GM21447 (cell line): ENCODE data around the gene CRYGA.
"Not testable (repeated sequence)": the region's sequence is repeated elsewhere in the genome, so short reads cannot be mapped to it uniquely, and the experiment has no call there.

Experiments used
- ATAC-seq: cut with Tn5 transposase; IDR thresholded peaks from one replicate; pipeline ENCODE4 v1.9.1; 2021; ENCODE audit not compliant: unreplicated experiment

CRYGA gene

DNA sequence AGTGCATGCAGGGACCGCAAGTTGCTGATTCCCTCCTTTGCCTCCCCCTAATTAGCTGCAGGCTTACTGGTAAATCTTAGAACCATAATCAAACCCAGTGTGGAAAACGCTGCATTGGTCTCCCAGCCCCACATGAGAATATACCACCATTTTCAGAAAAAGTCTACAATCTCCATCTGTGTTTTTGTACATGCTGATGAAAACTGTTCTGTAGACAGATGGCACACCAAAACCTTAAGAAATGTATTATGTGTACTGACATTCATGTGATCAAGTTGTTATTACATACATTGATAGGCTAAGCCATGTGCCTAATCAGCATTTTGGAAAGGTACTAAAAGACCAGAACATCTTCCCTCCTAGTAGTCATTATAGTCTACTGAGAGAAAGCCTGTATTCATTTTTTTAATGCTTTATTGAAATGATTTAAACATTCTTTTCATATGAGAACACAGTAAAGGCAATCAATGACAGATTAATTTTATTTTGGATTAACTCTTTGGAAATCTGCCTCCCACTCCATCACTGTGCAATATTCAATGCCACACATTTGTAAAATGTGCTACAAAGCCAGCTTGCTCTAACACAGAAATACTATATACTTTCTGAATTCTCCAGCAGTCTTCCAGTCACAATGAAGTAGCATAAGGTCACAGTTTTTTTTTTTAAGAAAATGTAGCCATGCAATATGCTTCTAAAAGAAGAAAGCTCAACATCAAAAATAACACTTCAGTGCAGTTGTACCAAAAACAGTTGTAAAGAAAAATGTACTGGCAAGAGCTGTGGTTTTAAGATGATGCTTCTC lies 1.8 kb upstream of the CRYGA start:
- no peak for ATAC-seq

DNA sequence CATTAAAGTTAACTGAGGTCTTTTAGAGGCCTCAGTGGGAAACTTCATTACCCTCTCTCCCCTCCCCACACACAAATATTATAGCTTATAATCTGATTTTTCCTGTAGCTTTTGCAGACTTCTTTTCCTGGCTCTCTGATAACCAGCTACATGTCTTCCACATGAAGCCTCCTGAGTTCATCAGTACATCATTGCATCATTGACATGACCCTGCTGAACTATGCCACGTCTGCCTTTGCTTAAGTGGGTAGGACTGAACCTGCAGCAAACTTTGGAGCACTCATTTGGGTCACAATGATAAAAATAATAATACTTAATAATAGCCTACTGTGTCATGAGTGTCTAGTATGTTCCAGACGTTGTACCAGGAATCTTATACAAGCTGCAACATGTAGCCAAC lies 7.0 kb downstream of the CRYGA start:
- ATAC-seq, result no peak

DNA sequence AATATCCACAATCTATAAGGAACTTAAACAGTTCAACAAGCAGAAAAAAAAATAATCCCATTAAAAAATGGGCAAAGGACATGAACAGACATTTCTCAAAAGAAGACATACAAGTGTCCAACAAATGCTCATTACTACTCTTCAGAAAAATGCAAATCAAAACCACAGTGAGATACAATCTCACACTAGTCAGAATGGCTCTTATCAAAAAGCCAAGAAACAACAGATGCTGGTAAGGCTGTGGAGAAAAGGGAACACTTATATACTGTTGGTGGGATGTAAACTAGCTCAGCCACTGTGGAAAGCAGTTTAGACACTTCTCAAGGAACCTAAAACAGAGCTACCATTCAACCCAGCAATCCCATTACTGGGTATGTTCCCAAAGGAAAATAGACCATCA lies 10.2 kb downstream of the CRYGA start:
- ATAC-seq, result no peak

DNA sequence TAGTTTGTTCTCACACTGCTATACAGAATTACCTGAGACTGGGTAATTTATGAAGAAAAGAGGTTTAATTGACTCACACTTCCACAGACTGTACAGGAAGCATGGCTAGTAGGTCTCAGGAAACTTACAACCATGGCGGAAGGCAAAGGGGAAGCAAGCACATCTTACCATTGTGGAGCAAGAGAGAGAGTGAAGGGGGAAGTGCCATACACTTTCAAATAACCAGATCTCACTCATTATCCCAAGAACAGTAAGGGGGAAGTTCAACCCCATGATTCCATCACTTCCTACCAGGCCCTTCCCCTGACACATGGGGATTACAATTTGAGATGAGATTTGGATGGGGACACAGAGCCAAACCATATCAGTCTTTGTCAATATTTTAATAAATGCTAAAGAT lies 12.4 kb downstream of the CRYGA start:
- no peak for ATAC-seq

DNA sequence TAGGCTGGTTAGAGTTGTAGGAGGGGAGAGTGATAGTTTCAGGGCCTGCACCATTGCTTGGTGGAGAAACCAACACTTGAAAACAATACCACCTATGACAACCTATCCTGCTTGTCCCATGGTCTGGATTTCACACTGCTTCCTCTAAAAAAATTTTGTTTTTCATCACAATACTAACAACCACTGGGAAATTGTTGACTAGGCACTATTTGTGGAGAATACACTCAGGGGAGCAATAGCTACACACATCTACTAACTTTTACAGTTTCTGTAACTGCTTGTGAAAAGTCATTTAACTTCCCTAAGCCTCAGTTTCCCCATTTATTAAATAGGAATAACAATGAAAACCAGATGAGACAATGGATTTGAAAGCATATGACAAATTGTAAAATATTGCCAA lies 13.3 kb downstream of the CRYGA start:
- ATAC-seq, result no peak

DNA sequence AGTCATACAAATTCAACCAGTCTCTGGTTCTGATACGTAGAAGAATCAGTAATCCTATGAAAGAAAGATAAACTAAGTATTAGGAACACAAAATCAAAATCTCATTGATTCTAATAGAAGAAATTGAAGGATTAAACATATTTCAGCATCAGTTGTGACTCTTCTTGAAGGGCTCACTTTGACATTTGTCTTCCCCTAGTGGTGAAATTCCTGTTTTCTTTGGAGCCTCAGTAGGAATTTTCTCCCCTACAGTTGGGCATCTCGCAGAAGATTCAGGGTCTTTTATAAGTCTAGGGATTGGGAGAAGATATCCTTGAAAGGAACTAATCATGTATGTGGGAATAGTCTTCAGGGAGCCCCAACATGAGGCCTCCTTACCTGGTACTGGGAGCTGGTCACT lies 14.6 kb downstream of the CRYGA start:
- no peak for ATAC-seq

DNA sequence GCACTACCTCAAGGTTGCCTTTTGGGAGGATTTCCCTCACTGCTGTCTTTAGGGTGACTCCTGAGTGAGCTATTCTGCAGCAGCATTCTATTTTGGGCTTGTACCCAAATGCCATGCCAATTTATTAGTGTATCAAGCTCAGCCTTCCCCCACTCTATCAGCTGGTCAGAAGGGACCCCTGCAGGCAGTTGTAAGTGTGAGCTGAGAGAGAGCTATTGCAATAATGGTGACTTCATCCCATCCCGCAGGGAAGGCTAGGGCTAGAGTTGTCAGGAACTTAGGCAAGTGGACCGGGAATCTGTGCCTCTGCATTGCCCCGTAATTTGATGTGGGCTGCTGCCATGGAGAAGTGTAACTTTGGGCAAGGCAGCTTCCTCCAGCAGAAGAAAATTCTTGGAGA lies 15.6 kb downstream of the CRYGA start:
- no peak for ATAC-seq

DNA sequence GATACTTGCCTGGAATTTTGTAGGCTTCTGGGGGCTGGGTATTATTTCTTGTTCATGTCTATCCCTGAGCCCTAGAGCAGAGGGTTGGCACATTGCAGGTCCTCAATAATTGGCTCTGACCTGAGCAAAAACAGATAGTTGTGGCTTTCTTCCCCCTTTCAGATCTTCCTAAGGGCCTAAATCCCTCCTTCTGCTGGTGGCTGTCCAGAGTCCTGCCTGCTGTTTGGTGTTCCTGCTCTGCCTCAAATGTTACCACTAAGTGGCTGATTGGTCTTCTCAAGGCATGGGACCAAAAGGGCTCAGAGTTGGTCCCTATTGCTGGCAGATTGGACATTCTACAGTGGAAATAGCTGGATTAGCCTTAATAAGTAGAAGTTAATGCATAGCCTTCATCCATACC lies 16.4 kb downstream of the CRYGA start:
- ATAC-seq, result no peak

DNA sequence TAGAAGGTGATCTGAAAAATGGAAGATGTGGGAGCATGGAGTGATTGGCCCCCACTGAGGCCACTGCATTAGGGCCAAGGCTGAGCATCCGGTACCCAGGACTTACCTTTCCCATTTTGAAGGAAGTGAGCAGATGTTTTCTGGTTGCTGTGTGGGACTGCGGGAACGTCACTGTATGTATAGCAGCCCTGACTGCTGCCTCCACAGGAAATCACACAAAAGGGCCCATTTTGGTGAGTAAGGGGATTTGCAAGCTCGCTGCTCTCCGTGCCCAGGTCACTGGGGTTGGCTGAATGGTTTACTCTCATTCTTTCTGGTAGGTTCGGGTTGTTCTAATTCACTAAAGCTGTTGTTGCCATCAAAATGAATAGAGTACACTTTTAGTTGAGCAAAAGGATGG lies 17.4 kb downstream of the CRYGA start, which contains the start of gene CRYGB:
CRYGB (minus strand) TSS at position 153 of the 400 bp plus-strand sequence; CDS start at position 115, 38 bp downstream.
- ATAC-seq, result no peak

DNA sequence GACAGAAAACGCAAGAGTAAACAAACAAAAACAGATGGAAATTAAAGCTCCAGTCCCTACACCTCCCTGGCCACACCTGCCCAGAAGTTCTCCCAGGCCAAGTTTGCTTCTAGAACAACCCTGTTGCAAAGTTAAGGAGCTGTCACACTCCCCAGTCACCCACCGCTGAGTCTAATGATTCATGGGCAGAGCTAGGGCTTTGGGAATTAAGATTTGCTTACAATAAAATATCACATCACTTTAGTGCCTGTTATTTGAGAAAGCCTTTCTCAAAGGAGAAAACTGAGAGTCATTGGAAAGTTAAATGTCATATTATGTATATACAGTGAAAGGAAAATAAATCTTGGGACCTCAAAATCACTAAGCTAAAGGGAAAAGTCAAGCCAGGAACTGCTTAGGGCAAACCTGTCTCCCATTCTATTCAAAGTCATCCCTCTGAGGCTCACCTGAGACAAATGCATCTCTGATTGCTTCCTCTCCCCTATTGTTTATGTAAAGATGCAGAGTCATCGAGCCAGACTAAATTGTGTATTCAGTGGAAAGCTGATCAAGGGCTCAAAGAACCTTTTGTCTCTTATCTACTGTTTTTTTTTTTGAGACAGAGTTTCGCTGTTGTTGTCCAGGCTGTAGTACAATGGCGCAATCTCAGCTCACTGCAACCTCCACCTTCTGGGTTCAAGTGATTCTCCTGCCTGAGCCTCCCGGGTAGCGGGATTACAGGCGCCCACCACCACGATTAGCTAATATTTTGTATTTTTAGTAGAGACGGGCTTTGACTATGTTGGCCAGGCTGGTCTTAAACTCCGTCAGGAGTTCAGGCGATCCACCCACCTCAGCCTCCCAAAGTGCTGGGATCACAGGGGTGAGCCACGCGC lies 20.2 kb downstream of the CRYGA start:
- no peak for ATAC-seq

DNA sequence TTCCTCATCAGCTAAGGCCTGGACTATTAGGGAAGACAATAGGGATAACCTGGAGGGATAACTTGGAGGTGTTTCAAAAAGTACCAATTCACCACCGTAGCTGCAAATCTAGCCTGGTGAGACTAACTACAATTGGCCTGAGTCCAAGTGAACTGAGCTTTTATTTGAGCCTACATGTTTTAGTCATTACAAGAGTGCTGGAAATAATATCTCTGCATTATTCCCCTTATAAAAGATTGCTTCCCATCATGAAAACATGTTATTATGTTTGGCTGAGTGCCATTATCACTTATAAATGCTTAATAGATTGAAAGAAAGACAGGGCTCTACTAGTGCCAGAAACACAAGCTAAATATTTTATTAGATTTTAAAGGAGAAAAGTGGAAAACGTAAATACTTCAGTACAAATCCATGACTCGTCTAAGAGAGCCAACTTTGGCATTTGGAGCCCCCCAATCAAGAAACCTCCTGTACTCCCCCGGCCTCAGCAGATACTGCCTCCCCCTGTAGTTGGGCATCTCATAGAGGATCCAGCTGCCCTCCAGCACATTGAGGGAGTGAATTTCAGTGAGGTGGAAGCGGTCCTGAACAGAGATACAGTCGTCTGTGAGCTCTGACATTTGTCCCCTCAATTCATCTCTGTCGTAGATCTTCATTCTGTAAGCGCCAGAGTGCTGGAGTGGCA lies 21.0 kb downstream of the CRYGA start:
- no peak for ATAC-seq

DNA sequence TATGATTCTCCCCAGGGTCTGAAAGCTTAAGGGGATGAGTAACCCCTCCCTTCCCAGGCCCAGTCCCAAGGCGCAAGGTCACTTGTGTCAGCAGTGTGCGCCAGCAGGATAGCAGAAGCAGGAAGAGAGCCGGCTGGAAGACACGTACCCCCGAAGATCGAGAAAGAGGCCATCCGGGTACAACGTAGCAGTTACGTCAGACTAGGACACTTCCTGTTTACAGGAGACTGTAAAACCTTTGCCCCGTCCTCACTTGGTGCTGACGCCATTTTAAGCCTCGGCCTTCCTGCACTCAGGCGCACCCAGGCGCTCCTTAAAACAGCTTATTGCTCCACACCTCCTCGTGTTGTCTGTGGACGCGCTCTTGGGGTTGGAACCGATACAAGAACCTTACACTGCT lies 23.9 kb downstream of the CRYGA start:
- no peak for ATAC-seq

DNA sequence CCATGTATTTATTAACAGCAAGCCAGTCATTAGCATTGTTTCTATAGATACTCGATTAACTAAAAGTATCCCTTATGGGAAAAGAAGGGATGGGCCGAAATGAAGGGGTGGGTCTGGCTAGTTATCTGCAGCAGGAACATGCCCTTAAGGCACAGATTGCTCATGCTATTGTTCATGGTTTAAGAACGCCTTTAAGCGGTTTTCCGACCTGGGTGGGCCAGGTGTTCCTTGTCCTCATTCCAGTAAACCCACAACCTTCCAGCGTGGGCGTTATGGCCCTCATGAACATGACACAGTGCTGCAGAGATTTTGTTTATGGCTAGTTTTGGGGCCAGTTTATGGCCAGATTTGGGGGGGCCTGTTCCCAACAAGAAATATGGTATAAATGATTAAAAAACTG lies 25.1 kb downstream of the CRYGA start:
- not testable (repeated sequence) for ATAC-seq

DNA sequence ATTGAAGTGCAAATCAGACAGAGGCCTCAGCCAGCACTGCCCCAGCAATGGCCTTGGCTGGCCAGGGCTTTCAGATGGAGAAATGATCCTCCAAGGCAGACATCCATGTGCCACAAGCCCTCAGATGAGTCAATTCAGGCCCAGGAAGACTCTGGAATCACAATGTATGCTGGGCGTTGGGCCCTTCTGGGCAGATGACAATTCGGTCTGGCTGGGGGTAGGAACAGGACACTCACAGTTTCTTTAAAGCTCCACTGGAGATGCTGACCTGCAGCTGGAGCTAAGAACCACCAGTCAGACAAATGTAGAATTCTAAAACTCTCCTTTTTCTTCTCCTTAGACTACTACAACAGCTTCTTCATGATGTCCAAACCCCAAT lies 26.7 kb downstream of the CRYGA start:
- no peak for ATAC-seq

DNA sequence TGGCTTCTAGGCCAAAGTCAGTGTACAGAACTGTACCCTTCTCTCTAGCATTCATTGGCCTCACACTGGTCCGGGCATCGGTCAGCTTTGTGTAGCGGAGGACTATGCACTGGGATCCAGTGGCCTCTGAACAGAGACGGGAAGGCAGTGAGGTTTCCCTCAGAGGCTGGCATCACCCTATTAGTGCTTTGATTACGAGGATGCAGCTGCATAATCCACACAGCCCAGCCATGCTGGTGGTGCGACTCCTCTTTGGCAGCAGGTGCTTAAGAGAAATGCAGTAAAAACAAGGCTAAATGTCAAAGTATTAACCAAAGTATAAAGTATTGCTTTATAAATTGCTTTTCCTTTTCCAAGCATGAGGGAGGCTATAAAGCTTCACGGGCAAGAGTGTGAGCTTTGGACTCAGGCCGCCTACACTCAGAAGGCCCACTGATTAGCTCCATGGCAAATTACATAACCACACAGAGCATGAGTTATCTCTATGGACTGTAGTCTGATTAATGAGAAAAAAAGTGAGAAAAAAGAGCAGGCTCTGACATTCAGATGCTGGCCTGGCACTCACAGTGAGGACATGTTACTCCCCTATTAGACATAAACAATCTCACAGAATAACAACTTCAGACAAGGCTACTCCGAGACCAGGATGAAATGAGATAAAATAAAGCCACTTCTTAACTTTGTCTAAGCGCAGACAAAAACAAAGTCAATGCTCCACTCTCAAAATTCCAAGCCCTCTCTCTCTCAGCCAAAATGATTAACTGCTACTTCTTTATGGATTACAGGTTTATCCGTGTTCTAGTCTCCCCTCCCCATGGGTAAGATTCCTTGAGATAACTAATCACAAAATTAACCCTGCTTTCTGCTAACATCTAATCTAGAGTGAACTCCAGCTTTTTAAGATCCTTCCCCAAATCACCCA lies 27.3 kb downstream of the CRYGA start:
- no peak for ATAC-seq

DNA sequence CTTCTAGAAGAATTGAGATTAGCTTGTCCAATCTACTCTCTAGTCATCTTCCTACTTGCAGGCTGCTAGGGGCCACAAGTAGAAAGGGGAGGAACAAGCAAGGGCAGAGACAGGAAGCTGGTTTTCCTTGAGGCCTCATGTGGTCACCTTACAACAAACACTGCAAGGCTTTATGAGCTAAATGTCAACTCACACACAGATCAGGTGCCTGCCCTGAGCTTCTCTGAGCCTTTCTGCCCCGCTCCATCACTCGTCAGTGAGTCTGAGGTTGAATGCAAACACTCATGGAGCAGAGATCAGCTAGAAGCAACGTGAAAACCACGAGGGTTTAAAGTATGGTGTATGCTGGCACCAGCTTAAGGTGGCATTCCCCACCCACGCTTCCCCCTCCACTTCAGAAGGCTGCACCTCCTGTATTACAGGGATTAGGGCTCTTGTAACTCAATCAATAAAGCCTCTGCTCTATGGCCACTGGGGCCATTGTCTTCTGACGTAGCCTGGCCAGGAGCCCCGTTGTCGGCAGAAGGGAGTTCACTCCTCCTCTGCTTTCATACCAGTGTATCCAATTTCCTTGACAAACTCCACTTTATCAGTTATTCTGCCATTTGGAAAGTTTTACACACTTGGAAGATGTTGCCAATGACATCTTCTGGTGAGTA lies 28.3 kb downstream of the CRYGA start:
- ATAC-seq, result peak; percentile 61

DNA sequence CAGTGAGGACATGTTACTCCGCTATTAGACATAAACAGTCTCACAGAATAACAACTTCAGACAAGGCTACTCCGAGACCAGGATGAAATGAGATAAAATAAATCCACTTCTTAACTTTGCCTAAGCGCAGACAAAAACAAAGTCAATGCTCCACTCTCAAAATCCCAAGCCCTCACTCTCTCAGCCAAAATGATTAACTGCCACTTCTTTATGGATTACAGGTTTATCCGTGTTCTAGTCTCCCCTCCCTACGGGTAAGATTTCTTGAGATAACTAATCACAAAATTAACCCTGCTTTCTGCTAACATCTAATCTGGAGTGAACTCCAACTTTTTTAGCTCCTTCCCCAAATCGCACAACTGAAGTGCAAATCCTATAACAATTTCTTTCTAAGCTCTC lies 32.7 kb downstream of the CRYGA start:
- ATAC-seq, result no peak

DNA sequence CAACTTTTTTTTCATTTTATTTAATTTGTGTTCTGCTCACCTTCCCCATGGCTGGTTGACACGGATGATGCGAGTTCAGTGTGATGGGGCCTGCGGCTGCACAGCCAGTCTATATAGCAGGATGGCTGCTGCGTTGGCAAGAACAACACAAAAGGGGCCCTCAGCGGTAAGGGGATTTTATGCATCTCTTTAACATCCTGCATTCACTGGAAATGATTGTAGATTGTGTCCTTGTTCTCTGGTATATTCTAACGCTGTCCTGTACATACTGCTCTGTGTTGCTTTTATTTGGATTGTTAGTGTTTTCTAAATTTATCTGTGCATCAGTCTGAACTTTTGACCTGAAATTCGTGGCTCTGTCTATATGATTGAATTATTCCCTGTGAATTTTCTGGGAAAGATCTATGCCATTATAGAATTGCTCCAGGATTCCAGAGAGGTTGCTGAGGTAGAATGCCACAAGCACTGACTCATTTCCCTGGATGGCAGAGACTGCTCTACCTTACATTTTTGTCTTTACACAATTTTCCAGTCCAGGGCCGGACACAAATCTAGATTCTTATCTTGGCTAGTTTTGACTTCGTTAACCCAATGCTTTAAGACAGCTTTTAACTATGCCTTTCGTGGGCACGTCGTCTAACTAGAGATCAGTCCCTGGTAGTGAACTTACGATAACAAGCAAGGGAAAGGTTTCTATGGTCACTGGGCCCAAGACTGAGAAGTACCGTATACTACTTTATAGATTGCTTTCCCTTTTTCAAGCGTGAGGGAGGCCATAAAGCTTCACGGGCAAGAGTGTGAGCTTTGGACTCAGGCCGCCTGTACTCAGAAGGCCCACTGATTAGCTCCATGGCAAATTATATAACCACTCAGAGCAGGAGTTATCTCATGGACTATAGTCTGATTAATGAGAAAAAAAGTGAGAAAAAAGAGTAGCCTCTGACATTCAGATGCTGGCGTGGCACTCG lies 33.4 kb downstream of the CRYGA start, which contains the start of gene CRYGC:
CRYGC (minus strand) TSS at position 85 of the 968 bp plus-strand sequence; CDS start at position 49, 36 bp downstream.
- no peak for ATAC-seq

DNA sequence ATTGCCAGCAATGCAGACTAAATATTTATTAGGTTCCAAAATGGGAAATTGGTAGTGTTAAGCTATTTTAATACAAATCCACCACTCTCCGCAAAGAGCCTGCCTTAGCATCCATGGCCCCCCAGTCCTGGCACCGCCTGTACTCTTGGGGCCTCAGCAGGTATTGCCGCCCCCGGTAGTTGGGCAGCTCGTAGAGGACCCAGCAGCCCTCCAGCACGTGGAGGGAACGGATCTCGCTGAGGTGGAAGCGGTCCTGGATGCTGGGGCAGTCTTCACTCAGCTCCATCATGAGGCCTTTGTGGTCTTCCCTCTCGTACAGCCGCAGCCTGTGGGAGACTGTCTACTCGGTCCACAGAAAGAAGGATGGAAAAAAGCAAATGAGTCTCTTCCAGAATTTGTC lies 35.3 kb downstream of the CRYGA start:
- no peak for ATAC-seq
